AG09319 (cell line): Measurements from ENCODE around the gene MINDY4.

Experiments
- DNase-seq: peaks from one replicate; pipeline ENCODE4 v3.0.0-alpha.2; 2010; ENCODE audit warnings: low read depth; ENCODE audit errors: extremely low read depth
- TF ChIP-seq, protein P1 (sequence below): IDR thresholded peaks from 2 replicates; pipeline ENCODE4 v1.5.1; 2011; ENCODE audit warnings: low read depth, mild to moderate bottlenecking, inconsistent platforms, low read length, moderate library complexity

The MINDY4 gene

DNA sequence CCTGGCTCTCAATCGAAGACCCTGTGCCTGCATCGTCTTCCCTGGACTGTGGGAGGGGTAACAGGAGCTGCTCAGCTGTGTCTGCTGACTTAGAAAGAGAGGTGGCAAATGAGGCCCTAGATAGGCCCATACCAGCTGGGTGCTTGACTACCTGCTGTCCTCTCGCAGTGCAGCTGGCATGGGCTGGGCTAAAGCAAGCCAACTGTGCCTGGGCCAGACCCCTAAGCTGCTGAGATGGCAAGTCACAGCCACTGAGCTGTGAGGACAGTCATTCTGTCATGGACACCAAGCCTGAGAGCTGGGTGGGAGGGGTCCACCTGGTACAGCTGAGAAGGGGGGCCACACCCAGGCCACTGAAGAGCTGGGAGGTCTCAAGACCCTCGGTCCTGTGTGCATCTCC lies 94.6 kb downstream of the MINDY4 start:
- TF ChIP-seq, protein P1, sequence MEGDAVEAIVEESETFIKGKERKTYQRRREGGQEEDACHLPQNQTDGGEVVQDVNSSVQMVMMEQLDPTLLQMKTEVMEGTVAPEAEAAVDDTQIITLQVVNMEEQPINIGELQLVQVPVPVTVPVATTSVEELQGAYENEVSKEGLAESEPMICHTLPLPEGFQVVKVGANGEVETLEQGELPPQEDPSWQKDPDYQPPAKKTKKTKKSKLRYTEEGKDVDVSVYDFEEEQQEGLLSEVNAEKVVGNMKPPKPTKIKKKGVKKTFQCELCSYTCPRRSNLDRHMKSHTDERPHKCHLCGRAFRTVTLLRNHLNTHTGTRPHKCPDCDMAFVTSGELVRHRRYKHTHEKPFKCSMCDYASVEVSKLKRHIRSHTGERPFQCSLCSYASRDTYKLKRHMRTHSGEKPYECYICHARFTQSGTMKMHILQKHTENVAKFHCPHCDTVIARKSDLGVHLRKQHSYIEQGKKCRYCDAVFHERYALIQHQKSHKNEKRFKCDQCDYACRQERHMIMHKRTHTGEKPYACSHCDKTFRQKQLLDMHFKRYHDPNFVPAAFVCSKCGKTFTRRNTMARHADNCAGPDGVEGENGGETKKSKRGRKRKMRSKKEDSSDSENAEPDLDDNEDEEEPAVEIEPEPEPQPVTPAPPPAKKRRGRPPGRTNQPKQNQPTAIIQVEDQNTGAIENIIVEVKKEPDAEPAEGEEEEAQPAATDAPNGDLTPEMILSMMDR, result no peak
- DNase-seq, result no peak

DNA sequence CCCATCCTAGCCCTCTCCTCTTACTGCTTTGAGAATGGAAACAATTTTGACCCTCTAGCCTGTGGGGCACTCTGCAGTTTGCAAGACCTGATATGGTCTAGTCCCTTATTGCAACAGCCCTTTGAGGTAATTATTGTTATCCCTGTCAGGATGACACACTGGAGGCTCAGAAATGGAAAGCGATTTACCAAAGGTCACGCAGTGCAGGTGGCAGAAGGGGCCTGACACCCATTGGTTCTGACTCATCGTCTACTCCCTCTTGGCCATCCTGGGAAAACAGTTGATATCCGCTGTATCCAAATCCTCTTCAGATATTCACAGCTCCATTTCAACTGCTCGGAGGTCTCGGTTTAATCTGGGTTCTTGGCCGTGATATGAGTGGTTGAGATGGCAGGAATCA lies 95.7 kb downstream of the MINDY4 start:
- TF ChIP-seq, protein P1, result no peak
- no peak for DNase-seq

DNA sequence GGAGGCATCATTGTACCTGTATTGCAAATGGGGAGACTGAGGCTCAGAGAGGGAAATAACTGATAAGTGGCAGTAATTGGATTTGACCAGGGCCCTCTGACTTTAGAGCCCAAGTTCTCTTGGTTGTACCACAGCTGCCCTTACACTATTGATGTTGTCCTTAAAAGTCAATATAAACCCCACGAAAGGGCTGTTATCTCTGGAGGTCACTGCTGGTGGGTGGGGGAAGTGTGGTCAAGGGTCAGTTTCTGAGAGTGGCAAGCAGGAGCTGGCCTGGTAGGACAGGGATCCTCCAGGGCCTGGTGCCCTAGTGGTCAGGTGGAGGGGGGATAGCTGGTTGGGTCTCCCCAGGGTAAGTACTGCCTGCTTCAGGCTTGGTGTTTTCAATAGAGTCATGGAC lies 96.3 kb downstream of the MINDY4 start:
- TF ChIP-seq, protein P1, result no peak
- no peak for DNase-seq

DNA sequence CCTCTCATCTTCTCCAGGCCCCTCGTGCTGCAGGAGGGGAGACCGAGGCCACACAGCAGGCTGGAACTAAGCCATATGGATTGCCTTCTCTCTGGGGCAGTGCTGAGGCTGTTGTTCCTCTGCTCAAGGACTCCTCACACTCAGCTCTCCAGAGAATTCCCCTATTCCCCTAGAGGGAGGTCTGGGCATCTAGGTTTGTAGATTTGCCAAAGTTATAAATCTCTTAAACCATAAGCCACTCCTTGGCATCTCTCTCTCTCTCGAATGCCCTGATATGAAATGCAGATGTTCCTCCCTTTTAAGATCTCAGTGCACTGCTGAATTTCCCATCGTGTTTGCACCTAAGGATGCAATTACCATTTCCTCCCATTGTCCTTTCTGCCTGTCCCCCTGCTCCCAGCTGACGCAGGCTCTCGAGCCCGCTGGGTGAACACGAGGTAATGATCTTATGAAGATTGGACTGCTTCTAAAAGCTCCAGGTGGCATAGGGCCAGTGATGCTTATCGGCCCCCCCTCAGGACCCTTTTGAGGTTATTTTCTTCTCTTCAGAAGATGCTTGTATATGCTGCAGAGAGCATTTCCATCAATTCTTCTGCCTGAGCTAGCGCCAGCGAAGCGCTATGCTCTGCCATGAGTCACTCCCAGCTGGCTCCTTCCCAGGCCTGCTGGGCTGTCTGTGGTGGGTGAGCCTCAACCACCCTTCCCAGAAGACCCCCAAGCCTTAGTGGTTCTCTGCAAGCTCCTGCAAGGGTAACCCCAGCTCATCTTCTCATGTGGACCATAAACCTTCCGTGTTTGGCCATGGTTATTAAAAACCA lies 98.8 kb downstream of the MINDY4 start:
- TF ChIP-seq, protein P1, result no peak
- no peak for DNase-seq

DNA sequence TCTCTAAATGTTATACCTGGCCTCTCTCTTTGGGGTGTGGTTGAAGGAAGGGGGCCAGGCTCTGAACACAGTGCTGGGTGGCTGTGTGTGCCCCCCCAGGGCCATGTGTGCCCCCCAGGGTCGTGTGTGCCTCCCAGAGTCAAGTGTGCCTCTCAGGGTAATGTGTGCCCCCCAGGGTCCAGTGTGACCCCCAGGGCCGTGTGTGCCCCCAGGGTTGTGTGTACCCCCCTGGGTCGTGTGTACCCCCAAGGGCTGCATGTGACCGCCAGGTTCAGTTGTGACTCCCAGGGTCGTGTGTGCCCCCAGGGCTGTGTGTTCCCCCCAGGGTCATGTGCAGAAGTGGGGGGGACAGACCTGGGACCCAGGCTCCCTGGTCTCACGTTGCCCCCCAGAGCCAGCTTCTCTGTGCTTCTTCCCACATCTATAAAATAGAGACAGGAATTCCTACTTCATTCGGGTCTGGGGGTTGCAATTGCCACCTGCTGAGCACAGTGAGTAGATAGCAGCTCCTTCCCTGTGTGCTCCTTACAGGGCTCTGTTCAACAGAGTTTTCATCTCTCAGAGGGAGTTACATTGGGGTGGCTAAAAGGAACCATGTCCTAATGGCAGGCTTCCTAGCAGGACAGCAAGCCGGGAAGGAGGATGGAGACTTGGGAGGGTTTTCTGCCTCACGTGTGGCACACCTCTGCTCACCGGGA lies 99.8 kb downstream of the MINDY4 start:
- DNase-seq, result no peak
- TF ChIP-seq, protein P1, result no peak

DNA sequence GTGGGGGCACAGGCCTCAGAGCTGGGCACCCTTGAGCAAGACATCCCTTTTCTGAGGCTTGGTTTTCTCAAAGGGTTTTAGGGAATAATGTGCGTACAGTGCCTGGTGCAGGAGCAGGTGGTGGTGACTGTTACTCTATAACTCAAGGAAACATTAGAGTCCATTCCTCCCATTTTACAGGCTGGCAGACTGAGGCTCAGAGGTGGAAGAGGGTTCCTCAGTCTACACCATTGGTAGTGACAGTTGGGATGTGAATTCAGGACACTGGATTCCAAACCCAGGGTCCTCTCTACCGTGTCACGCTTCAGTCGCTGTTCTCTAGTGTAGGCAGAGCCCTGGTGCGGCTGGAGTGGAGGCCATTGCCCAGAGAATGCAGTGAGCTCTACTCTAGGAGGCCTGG lies 100.4 kb downstream of the MINDY4 start:
- TF ChIP-seq, protein P1, result no peak
- DNase-seq, result no peak

DNA sequence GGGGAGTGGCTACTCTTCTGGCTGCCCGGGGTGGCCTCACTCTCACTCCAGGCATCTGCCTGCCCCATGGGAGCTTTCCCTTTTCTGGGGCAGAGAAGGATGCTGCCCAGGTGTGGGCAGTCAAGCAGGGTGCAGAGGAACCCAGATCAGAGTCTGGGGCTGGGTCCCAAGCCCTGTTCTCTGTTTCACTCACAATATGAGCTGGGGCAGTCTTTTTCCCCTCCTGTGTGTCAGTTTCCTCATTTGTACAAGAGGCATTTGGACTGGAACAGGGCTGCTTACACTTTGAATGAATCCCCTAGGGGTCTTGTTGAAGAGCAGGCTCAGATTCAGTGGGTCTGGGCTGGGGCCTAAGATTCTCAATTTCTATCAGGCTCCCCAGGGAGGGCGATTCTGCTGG lies 102.0 kb downstream of the MINDY4 start:
- no peak for DNase-seq
- TF ChIP-seq, protein P1, result no peak
